ENCODE measurements around the gene TREML2.

DNA sequence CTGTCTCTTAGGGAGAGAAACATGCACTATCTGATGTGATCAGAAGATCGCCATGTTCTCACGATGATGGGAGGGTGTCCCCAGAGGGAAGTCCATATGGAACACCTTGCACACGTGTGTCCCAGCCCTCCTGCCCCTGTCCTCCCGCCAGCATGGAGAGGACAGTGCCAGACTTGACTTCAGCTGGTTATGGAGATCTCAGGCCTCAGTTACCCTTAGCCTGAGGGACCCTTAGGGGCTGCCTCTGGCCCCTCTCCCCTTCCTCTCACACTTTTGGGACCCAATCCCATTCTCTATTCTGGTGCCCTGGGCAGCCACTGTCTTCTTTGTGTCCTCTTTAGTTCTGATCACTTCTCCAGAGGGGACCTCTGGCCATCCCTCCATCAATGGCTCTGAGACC, 28.8 kb upstream of the TREML2 start:
- TF ChIP-seq, protein P1, sequence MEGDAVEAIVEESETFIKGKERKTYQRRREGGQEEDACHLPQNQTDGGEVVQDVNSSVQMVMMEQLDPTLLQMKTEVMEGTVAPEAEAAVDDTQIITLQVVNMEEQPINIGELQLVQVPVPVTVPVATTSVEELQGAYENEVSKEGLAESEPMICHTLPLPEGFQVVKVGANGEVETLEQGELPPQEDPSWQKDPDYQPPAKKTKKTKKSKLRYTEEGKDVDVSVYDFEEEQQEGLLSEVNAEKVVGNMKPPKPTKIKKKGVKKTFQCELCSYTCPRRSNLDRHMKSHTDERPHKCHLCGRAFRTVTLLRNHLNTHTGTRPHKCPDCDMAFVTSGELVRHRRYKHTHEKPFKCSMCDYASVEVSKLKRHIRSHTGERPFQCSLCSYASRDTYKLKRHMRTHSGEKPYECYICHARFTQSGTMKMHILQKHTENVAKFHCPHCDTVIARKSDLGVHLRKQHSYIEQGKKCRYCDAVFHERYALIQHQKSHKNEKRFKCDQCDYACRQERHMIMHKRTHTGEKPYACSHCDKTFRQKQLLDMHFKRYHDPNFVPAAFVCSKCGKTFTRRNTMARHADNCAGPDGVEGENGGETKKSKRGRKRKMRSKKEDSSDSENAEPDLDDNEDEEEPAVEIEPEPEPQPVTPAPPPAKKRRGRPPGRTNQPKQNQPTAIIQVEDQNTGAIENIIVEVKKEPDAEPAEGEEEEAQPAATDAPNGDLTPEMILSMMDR (IDR thresholded peaks at IDR 0.05): no peak
- TF ChIP-seq POLR2A (IDR thresholded peaks at IDR 0.05) (no peak), POLR2AphosphoS5 (IDR thresholded peaks at IDR 0.05; ENCODE audit: insufficient read depth in 1 of 2, low read depth in 1 of 2) (no peak)

Data from vagina (tissue), 2 donors.